Measurements from ENCODE around the gene CRIM1.
A peak's percentile ranks its signal among the peaks of the same experiment; 100 is the strongest.

CRIM1 gene

DNA sequence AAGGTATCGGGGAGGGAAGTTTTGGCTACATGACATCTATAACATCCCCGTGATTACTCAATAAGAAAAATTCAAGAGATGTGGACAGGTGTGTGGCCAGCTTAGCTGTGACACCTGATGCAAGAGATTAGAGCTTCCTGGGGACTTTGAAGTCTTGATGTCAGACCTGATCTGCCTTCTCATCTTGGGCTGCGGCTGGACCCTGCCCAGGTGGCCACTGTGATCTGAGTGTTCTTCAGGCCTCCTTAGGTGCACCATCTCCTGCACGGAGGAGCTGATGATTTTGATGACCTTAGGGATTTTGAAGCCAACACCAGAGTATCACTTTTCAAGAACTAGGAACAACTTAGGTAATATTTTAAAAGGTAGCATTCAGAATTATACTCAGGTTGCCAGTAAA lies 128.9 kb downstream of the CRIM1 start:
- H3K27ac ChIP-seq (ENCODE audit: low read depth, low read length): no peak overlapping the region

DNA sequence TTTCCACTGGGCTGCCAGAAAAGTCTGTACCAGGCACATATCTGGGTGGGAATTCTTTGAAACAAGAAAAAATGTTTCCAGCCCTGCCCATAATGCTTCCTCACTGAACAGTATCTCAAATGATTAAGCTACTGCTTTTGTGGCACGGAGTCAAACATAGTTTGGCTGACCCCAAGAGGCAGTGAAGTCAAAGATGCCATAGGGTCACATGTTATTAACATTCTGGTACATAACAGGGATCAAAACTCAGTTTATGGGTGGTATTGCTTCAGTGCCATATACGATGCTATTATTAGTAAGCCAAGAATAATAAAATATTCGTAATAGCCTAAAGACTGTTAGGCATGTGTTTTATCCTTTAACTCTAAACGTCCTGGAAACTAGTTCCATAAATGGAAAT lies 129.9 kb downstream of the CRIM1 start:
- no peaks in the 10 kb centered on the region for H3K4me1 ChIP-seq (ENCODE audit: control insufficient read depth in 1 of 2, insufficient read depth in 2 of 2, low read length in 2 of 2)
- no peaks in the 10 kb centered on the region for H3K9me3 ChIP-seq (ENCODE audit: control insufficient read depth in 1 of 2, low read length in 2 of 2)
- H3K27me3 ChIP-seq (ENCODE audit: control insufficient read depth in 1 of 2, insufficient read depth in 2 of 2, low read length in 2 of 2): no peaks in the 10 kb centered on the region
- no peak overlapping the region for H3K4me3 ChIP-seq (ENCODE audit: low read depth in 1 of 2, low read length in 2 of 2)
- peak overlapping the region; percentile 51 for H3K27ac ChIP-seq (ENCODE audit: low read depth, low read length)
- H3K9ac ChIP-seq (ENCODE audit: low read depth in 1 of 2, low read length in 2 of 2): no peak overlapping the region
- H3K36me3 ChIP-seq (ENCODE audit: control insufficient read depth in 1 of 2, insufficient read depth in 2 of 2, low read length in 2 of 2): peaks cover 10 to 11% of the 10 kb centered on the region in 2 donors

More for the DNA sequence above, 128.9 kb downstream of the CRIM1 start:
- H3K27me3 ChIP-seq (ENCODE audit: control insufficient read depth in 1 of 2, insufficient read depth in 2 of 2, low read length in 2 of 2): no peaks in the 10 kb centered on the region
- H3K36me3 ChIP-seq (ENCODE audit: control insufficient read depth in 1 of 2, insufficient read depth in 2 of 2, low read length in 2 of 2): peaks cover 18 to 21% of the 10 kb centered on the region in 2 donors
- H3K9me3 ChIP-seq (ENCODE audit: control insufficient read depth in 1 of 2, low read length in 2 of 2): no peaks in the 10 kb centered on the region
- H3K4me3 ChIP-seq (ENCODE audit: low read depth in 1 of 2, low read length in 2 of 2): no peak overlapping the region
- H3K9ac ChIP-seq (ENCODE audit: low read depth in 1 of 2, low read length in 2 of 2): no peak overlapping the region
- no peaks in the 10 kb centered on the region for H3K4me1 ChIP-seq (ENCODE audit: control insufficient read depth in 1 of 2, insufficient read depth in 2 of 2, low read length in 2 of 2)

DNA sequence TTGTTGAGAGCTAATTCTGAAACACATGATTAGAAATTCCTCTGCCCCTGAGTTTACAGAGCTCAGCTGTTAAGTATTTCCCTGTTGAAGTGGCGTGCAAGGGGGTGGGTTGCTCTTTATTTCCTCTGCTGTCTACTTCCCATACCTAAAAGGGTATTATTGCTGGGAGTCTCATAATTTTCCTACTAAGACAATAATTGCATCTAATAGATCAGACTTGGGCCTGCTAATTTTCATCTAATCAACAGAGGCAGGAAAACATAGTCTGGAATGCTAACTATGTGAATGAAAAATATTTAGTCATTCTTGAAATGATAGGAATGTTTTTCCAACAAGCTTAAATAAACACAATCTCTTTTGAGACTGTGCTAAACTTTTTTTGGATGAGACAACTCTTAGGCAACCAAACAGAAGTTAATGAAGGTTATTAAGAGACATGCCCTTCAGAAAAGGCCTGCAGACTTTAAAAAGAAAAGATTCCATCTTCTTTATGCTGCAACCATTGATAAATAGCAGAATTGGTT lies 131.0 kb downstream of the CRIM1 start:
- no peak overlapping the region for H3K9ac ChIP-seq (ENCODE audit: low read depth in 1 of 2, low read length in 2 of 2)
- no peaks in the 10 kb centered on the region for H3K4me1 ChIP-seq (ENCODE audit: control insufficient read depth in 1 of 2, insufficient read depth in 2 of 2, low read length in 2 of 2)
- no peaks in the 10 kb centered on the region for H3K9me3 ChIP-seq (ENCODE audit: control insufficient read depth in 1 of 2, low read length in 2 of 2)
- H3K36me3 ChIP-seq (ENCODE audit: control insufficient read depth in 1 of 2, insufficient read depth in 2 of 2, low read length in 2 of 2): peaks cover 8 to 11% of the 10 kb centered on the region in 2 donors
- no peak overlapping the region for H3K4me3 ChIP-seq (ENCODE audit: low read depth in 1 of 2, low read length in 2 of 2)
- H3K27ac ChIP-seq (ENCODE audit: low read depth, low read length): peak overlapping the region; percentile 8
- H3K27me3 ChIP-seq (ENCODE audit: control insufficient read depth in 1 of 2, insufficient read depth in 2 of 2, low read length in 2 of 2): no peaks in the 10 kb centered on the region

DNA sequence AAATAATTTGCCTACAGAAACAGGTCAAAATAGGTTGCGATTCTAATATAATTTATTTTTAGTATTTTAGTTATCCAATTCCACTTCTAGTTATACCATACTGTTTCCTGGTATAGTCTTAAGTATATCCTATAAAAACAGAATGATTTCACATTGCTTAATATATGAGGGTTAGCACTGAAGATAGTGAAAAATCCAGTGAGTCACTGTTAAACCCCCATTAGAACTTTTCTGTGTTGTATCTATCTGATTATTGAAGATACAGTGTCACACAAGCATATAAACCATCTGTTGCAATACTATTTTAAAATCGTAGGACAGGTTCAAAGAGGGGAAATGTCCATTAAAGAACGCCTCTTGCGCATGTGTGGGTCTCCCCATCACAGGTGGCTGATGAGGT lies 132.4 kb downstream of the CRIM1 start:
- Histone ChIP-seq H3K9ac (ENCODE audit: low read depth in 1 of 2, low read length in 2 of 2) (no peak overlapping the region), H3K9me3 (ENCODE audit: control insufficient read depth in 1 of 2, low read length in 2 of 2) (no peaks in the 10 kb centered on the region), H3K4me3 (ENCODE audit: low read depth in 1 of 2, low read length in 2 of 2) (no peak overlapping the region), H3K27me3 (ENCODE audit: control insufficient read depth in 1 of 2, insufficient read depth in 2 of 2, low read length in 2 of 2) (no peaks in the 10 kb centered on the region), H3K27ac (ENCODE audit: low read depth, low read length) (no peak overlapping the region), H3K36me3 (ENCODE audit: control insufficient read depth in 1 of 2, insufficient read depth in 2 of 2, low read length in 2 of 2) (peaks cover 8% of the 10 kb centered on the region in 2 donors), H3K4me1 (ENCODE audit: control insufficient read depth in 1 of 2, insufficient read depth in 2 of 2, low read length in 2 of 2) (no peaks in the 10 kb centered on the region)

DNA sequence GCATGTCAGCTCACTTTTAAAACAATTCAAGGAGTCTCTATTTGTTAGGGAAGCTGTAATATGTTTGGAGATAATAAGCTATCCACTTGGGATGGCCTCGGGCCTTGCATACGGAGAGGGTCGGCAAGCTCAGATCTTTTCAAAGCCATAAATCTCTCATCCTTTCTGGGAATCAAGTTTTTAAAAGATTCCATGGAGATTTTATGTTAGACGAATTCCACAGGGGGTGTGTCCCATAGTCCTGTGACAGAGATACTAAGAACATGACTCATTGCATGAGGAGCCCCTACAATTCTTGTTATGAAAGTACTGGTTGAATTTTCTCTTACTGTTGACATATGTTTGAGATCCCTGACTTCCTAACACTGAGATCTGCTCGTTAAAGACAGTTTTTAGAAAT lies 133.7 kb downstream of the CRIM1 start:
- Histone ChIP-seq H3K9ac (ENCODE audit: low read depth in 1 of 2, low read length in 2 of 2) (no peak overlapping the region), H3K27me3 (ENCODE audit: control insufficient read depth in 1 of 2, insufficient read depth in 2 of 2, low read length in 2 of 2) (no peaks in the 10 kb centered on the region), H3K4me1 (ENCODE audit: control insufficient read depth in 1 of 2, insufficient read depth in 2 of 2, low read length in 2 of 2) (no peaks in the 10 kb centered on the region), H3K36me3 (ENCODE audit: control insufficient read depth in 1 of 2, insufficient read depth in 2 of 2, low read length in 2 of 2) (peaks cover 0 to 5% of the 10 kb centered on the region in 2 donors), H3K9me3 (ENCODE audit: control insufficient read depth in 1 of 2, low read length in 2 of 2) (no peaks in the 10 kb centered on the region), H3K4me3 (ENCODE audit: low read depth in 1 of 2, low read length in 2 of 2) (no peak overlapping the region), H3K27ac (ENCODE audit: low read depth, low read length) (no peak overlapping the region)

DNA sequence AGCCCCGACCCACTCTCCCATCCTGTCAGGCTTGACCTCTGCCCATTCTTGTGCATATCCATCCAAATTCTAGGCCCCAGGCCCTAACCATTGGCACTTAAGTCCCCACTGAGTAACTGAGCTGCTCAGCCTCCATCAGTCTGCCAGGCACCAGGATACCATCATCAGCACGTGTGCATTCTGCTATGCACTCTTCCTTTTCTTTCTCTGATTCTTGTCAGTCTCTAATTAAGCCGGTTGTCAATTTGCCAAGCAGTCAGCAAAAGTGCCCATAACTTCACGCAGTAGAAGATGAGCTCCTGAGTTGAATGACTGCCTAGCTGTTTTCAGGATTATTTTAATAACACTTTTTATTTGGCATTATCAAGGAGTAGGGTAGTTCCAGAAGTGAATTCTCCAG lies 135.2 kb downstream of the CRIM1 start:
- no peaks in the 10 kb centered on the region for H3K9me3 ChIP-seq (ENCODE audit: control insufficient read depth in 1 of 2, low read length in 2 of 2)
- H3K4me1 ChIP-seq (ENCODE audit: control insufficient read depth in 1 of 2, insufficient read depth in 2 of 2, low read length in 2 of 2): no peaks in the 10 kb centered on the region
- no peaks in the 10 kb centered on the region for H3K27me3 ChIP-seq (ENCODE audit: control insufficient read depth in 1 of 2, insufficient read depth in 2 of 2, low read length in 2 of 2)
- H3K27ac ChIP-seq (ENCODE audit: low read depth, low read length): no peak overlapping the region
- H3K9ac ChIP-seq (ENCODE audit: low read depth in 1 of 2, low read length in 2 of 2): no peak overlapping the region
- H3K4me3 ChIP-seq (ENCODE audit: low read depth in 1 of 2, low read length in 2 of 2): no peak overlapping the region
- H3K36me3 ChIP-seq (ENCODE audit: control insufficient read depth in 1 of 2, insufficient read depth in 2 of 2, low read length in 2 of 2): no peaks in the 10 kb centered on the region

DNA sequence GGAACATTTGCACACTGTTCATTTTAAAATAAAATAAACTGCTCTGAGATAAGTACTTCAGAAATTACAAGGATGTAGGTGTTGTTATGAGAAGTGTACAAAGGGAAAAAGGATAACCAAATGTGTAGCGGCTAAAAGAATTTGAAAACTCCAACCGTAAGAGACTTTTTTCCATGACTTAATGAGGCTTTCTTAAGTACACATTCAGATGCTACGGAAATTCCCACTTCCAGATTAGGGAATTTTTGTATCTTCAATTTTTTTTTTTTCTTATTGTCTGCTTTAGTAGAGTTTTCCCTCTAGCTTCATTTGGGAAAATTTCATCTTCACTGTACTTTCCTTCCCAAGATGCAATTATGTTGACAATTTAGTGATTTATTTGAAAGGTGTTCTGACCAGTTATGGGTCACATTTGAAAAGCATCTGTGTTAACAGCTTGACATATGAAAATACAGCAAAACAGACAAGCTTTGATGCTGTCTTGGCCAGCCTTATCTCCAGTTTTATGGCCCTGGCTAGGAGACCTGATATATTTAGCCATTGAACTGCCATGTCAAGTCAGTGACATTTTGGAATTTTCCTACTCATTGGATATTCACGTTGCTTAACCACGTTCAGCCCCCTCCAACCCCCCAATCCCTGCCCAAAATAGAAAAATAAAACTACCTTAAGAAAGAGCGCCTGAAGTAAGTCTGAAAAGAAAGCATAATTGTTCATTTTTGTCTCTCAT lies 136.8 kb downstream of the CRIM1 start:
- Histone ChIP-seq H3K9me3 (ENCODE audit: control insufficient read depth in 1 of 2, low read length in 2 of 2) (no peaks in the 10 kb centered on the region), H3K4me3 (ENCODE audit: low read depth in 1 of 2, low read length in 2 of 2) (no peak overlapping the region), H3K9ac (ENCODE audit: low read depth in 1 of 2, low read length in 2 of 2) (no peak overlapping the region), H3K36me3 (ENCODE audit: control insufficient read depth in 1 of 2, insufficient read depth in 2 of 2, low read length in 2 of 2) (no peaks in the 10 kb centered on the region), H3K27ac (ENCODE audit: low read depth, low read length) (no peak overlapping the region), H3K27me3 (ENCODE audit: control insufficient read depth in 1 of 2, insufficient read depth in 2 of 2, low read length in 2 of 2) (no peaks in the 10 kb centered on the region), H3K4me1 (ENCODE audit: control insufficient read depth in 1 of 2, insufficient read depth in 2 of 2, low read length in 2 of 2) (no peaks in the 10 kb centered on the region)

DNA sequence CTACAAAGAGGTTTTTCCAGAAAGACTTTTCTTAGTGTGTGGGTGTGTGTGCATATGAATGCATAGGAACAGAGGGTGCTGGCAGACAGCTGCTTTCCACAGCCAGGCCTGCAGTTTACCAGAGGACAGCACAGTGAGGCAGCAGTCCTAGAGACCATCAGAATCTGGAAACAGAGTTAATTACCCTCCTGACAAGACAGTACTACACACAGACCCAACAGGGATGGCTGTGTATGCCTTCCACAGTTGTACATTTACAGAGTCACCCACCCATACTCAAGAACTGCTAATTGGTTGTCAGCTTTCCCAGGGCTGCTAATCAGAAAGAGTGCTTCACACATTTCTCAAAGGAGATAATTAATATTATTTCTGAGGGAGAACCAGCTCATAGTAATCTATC lies 137.7 kb downstream of the CRIM1 start:
- Histone ChIP-seq H3K9ac (ENCODE audit: low read depth in 1 of 2, low read length in 2 of 2) (no peak overlapping the region), H3K27ac (ENCODE audit: low read depth, low read length) (no peak overlapping the region), H3K9me3 (ENCODE audit: control insufficient read depth in 1 of 2, low read length in 2 of 2) (no peaks in the 10 kb centered on the region), H3K4me3 (ENCODE audit: low read depth in 1 of 2, low read length in 2 of 2) (no peak overlapping the region), H3K27me3 (ENCODE audit: control insufficient read depth in 1 of 2, insufficient read depth in 2 of 2, low read length in 2 of 2) (no peaks in the 10 kb centered on the region), H3K36me3 (ENCODE audit: control insufficient read depth in 1 of 2, insufficient read depth in 2 of 2, low read length in 2 of 2) (no peaks in the 10 kb centered on the region), H3K4me1 (ENCODE audit: control insufficient read depth in 1 of 2, insufficient read depth in 2 of 2, low read length in 2 of 2) (no peaks in the 10 kb centered on the region)

DNA sequence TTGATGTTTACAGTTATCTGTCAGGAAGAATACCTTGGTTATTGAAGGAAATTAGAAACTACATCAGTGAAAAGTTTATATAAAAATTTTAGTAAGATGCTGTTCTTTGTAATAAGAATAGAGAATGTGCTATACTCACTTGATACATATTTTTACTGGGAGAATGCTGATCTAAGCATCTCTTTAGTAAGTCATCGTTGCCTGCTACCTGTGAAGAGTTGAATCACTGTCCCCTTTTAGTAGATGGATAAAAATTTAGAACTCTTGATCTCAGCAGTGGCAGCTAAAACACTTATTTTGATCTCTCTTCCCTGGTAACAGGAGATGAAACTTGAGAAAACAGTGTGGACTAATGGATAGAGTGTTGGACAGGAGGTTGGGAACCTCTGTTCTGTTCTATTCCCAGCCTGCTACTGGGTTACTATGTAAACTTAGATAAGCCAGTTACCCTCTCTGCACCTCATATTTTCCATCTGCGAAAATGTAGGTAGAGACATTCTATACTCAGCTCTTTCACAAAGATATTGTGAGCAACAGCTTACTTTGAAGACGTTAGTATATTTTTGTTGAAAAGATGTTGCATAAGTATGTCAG lies 142.1 kb downstream of the CRIM1 start:
- Histone ChIP-seq H3K4me3 (ENCODE audit: low read depth in 1 of 2, low read length in 2 of 2) (no peak overlapping the region), H3K36me3 (ENCODE audit: control insufficient read depth in 1 of 2, insufficient read depth in 2 of 2, low read length in 2 of 2) (peaks cover 0 to 12% of the 10 kb centered on the region in 2 donors), H3K9me3 (ENCODE audit: control insufficient read depth in 1 of 2, low read length in 2 of 2) (no peaks in the 10 kb centered on the region), H3K9ac (ENCODE audit: low read depth in 1 of 2, low read length in 2 of 2) (no peak overlapping the region), H3K4me1 (ENCODE audit: control insufficient read depth in 1 of 2, insufficient read depth in 2 of 2, low read length in 2 of 2) (no peaks in the 10 kb centered on the region), H3K27me3 (ENCODE audit: control insufficient read depth in 1 of 2, insufficient read depth in 2 of 2, low read length in 2 of 2) (no peaks in the 10 kb centered on the region), H3K27ac (ENCODE audit: low read depth, low read length) (no peak overlapping the region)

DNA sequence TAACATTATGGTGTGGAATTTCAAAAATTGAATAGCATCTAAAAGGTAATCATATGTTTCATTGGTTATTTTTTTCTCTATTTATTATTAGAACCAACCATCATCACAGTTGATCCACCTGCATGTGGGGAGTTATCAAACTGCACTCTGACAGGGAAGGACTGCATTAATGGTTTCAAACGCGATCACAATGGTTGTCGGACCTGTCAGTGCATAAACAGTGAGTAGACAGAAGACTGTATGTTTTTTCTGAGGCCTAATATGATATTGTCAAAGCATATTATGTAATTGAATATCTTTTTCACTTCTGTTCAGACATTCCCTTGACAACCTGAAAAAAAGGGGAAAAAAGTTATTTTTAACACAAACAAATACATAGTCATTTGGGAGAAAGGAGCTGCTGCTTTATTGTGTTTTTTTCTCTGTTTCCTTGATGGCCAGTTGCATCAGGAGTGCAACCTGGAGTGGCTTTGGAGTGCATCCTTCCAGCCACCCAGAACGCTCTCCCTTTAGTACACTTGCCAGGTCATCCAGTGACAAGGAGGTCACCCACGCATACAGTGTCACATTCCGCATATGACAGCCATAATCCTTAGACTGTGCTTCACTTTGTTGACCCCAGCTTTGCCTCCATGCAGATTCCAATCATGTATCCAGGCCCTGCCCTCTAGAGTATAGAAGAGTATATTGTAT lies 143.7 kb downstream of the CRIM1 start:
- Histone ChIP-seq H3K27ac (ENCODE audit: low read depth, low read length) (no peak overlapping the region), H3K9ac (ENCODE audit: low read depth in 1 of 2, low read length in 2 of 2) (no peak overlapping the region), H3K4me3 (ENCODE audit: low read depth in 1 of 2, low read length in 2 of 2) (no peak overlapping the region), H3K4me1 (ENCODE audit: control insufficient read depth in 1 of 2, insufficient read depth in 2 of 2, low read length in 2 of 2) (no peaks in the 10 kb centered on the region), H3K9me3 (ENCODE audit: control insufficient read depth in 1 of 2, low read length in 2 of 2) (no peaks in the 10 kb centered on the region), H3K36me3 (ENCODE audit: control insufficient read depth in 1 of 2, insufficient read depth in 2 of 2, low read length in 2 of 2) (peaks cover 0 to 16% of the 10 kb centered on the region in 2 donors), H3K27me3 (ENCODE audit: control insufficient read depth in 1 of 2, insufficient read depth in 2 of 2, low read length in 2 of 2) (no peaks in the 10 kb centered on the region)

Data from duodenal mucosa (tissue), 2 donors.